Neural progenitor cell (in vitro differentiated cells): Measurements from ENCODE around the gene PSMD6. TPM values are rescaled to one million over a fixed set of nuclear protein-coding genes. Genes with fewer than 3 reads are reported as not detected.

Experiments used
- DNase-seq: peaks from one replicate; pipeline ENCODE4 v3.0.0-alpha.2; 2016; ENCODE audit warnings: low spot score
- H2AFZ ChIP-seq: fragments of 200-600 bp; sonication (generic); replicated peaks from 2 replicates; pipeline ENCODE4 v1.6.1; 2016; ENCODE audit warnings: antibody characterized with exemption
- H3F3A ChIP-seq: fragments of 200-600 bp; sonication (generic); 2 replicates; pipeline ENCODE4 v1.6.1; 2016; ENCODE audit warnings: antibody characterized with exemption, low read depth
- H3K27ac ChIP-seq: fragments of 200-600 bp; sonication (generic); 2 replicates; pipeline ENCODE4 v1.5.1; 2016; ENCODE audit warnings: mild to moderate bottlenecking
- H3K27me3 ChIP-seq: fragments of 200-600 bp; sonication (generic); 2 replicates; pipeline ENCODE4 v1.6.1; 2016; ENCODE audit warnings: mild to moderate bottlenecking, moderate library complexity
- H3K36me3 ChIP-seq: fragments of 200-600 bp; sonication (generic); 2 replicates; pipeline ENCODE4 v1.5.1; 2016
- H3K4me1 ChIP-seq: fragments of 200-600 bp; sonication (generic); 2 replicates; pipeline ENCODE4 v1.6.1; 2016; ENCODE audit warnings: mixed run types
- H3K4me2 ChIP-seq: fragments of 200-600 bp; sonication (generic); 2 replicates; pipeline ENCODE4 v1.6.1; 2016
- H3K4me3 ChIP-seq: fragments of 200-600 bp; sonication (generic); 2 replicates; pipeline ENCODE4 v1.5.1; 2016
- H3K79me2 ChIP-seq: fragments of 200-600 bp; sonication (generic); 2 replicates; pipeline ENCODE4 v1.6.1; 2016; ENCODE audit warnings: low read depth
- H3K9ac ChIP-seq: fragments of 200-600 bp; sonication (generic); 2 replicates; pipeline ENCODE4 v1.6.1; 2016
- H3K9me3 ChIP-seq: fragments of 200-600 bp; sonication (generic); 2 replicates; pipeline ENCODE4 v1.5.1; 2016; ENCODE audit warnings: low read depth
- H4K20me1 ChIP-seq: fragments of 200-600 bp; sonication (generic); 2 replicates; pipeline ENCODE4 v1.6.1; 2016; ENCODE audit warnings: low read depth
- H3K27ac Mint-ChIP-seq: 3 replicates; pipeline ENCODE4 v1.8.0; 2021; ENCODE audit warnings: mixed read lengths
- H3K27me3 Mint-ChIP-seq: 2 replicates; pipeline ENCODE4 v1.8.0; 2022; ENCODE audit warnings: low read depth, mild to moderate bottlenecking, inconsistent platforms, moderate library complexity, mixed read lengths; ENCODE audit not compliant: insufficient read depth
- H3K36me3 Mint-ChIP-seq: 3 replicates; pipeline ENCODE4 v1.8.0; 2021; ENCODE audit warnings: mixed read lengths
- H3K4me1 Mint-ChIP-seq: 3 replicates; pipeline ENCODE4 v1.8.0; 2021; ENCODE audit warnings: mixed read lengths
- H3K4me3 Mint-ChIP-seq: 3 replicates; pipeline ENCODE4 v1.8.0; 2021; ENCODE audit warnings: mild to moderate bottlenecking, moderate library complexity, mixed read lengths
- H3K9me3 Mint-ChIP-seq: 3 replicates; pipeline ENCODE4 v1.8.0; 2020; ENCODE audit warnings: mixed read lengths
- EZH2 ChIP-seq: fragments of 200-600 bp; sonication (generic); IDR thresholded peaks from 2 replicates; pipeline ENCODE4 v1.6.1; 2017; ENCODE audit warnings: antibody characterized with exemption, mild to moderate bottlenecking, moderate library complexity
- EZH2phosphoT487 ChIP-seq: fragments of 200-600 bp; sonication (generic); IDR thresholded peaks from 2 replicates; pipeline ENCODE4 v1.6.1; 2017; ENCODE audit warnings: antibody characterized with exemption
- total RNA-seq: library from RNA; depleted of rRNA; stranded (reverse); fragments of >200 nt; gene quantifications from 2 replicates; pipeline ENCODE4 v1.2.3, GENCODE V29; 2015; ENCODE audit warnings: low replicate concordance
- TF ChIP-seq, protein P1 (sequence below): fragments of 200-600 bp; sonication (generic); IDR thresholded peaks from 2 replicates; pipeline ENCODE4 v1.5.1; 2017; ENCODE audit warnings: antibody characterized with exemption, mild to moderate bottlenecking

Gene PSMD6
- total RNA-seq, 1 donor from 2014 or later, result 141 TPM

GRCh38 chr3:64054488-64054887, 31.2 kb upstream of the PSMD6 start:
- Histone ChIP-seq H3K9ac (no peak overlapping the region), H3K27me3 (no peaks in the 10 kb centered on the region), H3K36me3 (no peaks in the 10 kb centered on the region), H4K20me1 (no peaks in the 10 kb centered on the region), H3K4me1 (peaks cover 20% of the 10 kb centered on the region), H3K79me2 (no peaks in the 10 kb centered on the region), H3F3A (peaks cover 8% of the 10 kb centered on the region), H3K4me3 (no peak overlapping the region), H2AFZ (no peak overlapping the region), H3K27ac (no peak overlapping the region), H3K4me2 (no peak overlapping the region), H3K9me3 (no peaks in the 10 kb centered on the region)
- DNase-seq, result no peak
- peaks cover 4% of the 10 kb centered on the region for H3K27me3 Mint-ChIP-seq
- TF ChIP-seq EZH2 (no peak), EZH2phosphoT487 (no peak)
- TF ChIP-seq, protein P1, sequence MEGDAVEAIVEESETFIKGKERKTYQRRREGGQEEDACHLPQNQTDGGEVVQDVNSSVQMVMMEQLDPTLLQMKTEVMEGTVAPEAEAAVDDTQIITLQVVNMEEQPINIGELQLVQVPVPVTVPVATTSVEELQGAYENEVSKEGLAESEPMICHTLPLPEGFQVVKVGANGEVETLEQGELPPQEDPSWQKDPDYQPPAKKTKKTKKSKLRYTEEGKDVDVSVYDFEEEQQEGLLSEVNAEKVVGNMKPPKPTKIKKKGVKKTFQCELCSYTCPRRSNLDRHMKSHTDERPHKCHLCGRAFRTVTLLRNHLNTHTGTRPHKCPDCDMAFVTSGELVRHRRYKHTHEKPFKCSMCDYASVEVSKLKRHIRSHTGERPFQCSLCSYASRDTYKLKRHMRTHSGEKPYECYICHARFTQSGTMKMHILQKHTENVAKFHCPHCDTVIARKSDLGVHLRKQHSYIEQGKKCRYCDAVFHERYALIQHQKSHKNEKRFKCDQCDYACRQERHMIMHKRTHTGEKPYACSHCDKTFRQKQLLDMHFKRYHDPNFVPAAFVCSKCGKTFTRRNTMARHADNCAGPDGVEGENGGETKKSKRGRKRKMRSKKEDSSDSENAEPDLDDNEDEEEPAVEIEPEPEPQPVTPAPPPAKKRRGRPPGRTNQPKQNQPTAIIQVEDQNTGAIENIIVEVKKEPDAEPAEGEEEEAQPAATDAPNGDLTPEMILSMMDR, result no peak
- H3K9me3 Mint-ChIP-seq, result no peaks in the 10 kb centered on the region
- no peak overlapping the region for H3K4me3 Mint-ChIP-seq
- peaks cover 25% of the 10 kb centered on the region for H3K4me1 Mint-ChIP-seq
- no peak overlapping the region for H3K27ac Mint-ChIP-seq
- no peaks in the 10 kb centered on the region for H3K36me3 Mint-ChIP-seq

GRCh38 chr3:64053581-64053980, 30.3 kb upstream of the PSMD6 start:
- Mint-ChIP-seq H3K9me3 (no peaks in the 10 kb centered on the region), H3K27me3 (peaks cover 4% of the 10 kb centered on the region), H3K4me3 (no peak overlapping the region), H3K36me3 (no peaks in the 10 kb centered on the region), H3K4me1 (peaks cover 34% of the 10 kb centered on the region), H3K27ac (peak overlapping the region; percentile 51)
- Histone ChIP-seq H3K4me1 (peaks cover 29% of the 10 kb centered on the region), H3K4me2 (peak overlapping the region; percentile 24), H3K4me3 (no peak overlapping the region), H3K9ac (no peak overlapping the region), H4K20me1 (no peaks in the 10 kb centered on the region), H3K27ac (no peak overlapping the region), H3F3A (peaks cover 15% of the 10 kb centered on the region), H3K27me3 (no peaks in the 10 kb centered on the region), H3K9me3 (no peaks in the 10 kb centered on the region), H2AFZ (no peak overlapping the region), H3K36me3 (no peaks in the 10 kb centered on the region), H3K79me2 (no peaks in the 10 kb centered on the region)
- no peak for DNase-seq
- TF ChIP-seq, protein P1, result no peak
- TF ChIP-seq EZH2, result no peak
- TF ChIP-seq EZH2phosphoT487, result no peak

- no peak for DNase-seq
- no peak overlapping the region for H2AFZ ChIP-seq
- no peak overlapping the region for H3K9ac ChIP-seq
- H3F3A ChIP-seq, result peaks cover 15% of the 10 kb centered on the region
- H3K4me1 Mint-ChIP-seq, result peaks cover 39% of the 10 kb centered on the region
- no peaks in the 10 kb centered on the region for H4K20me1 ChIP-seq
- no peaks in the 10 kb centered on the region for H3K9me3 ChIP-seq
- H3K27me3 Mint-ChIP-seq, result peaks cover 4% of the 10 kb centered on the region
- H3K4me2 ChIP-seq, result peak overlapping the region; percentile 24
- H3K36me3 Mint-ChIP-seq, result no peaks in the 10 kb centered on the region
- TF ChIP-seq, protein P1, result no peak
- no peak for TF ChIP-seq EZH2phosphoT487
- TF ChIP-seq EZH2, result no peak
- no peaks in the 10 kb centered on the region for H3K79me2 ChIP-seq
- H3K4me1 ChIP-seq, result peaks cover 34% of the 10 kb centered on the region
- no peak overlapping the region for H3K4me3 Mint-ChIP-seq
- H3K9me3 Mint-ChIP-seq, result no peaks in the 10 kb centered on the region
- H3K4me3 ChIP-seq, result no peak overlapping the region
- no peaks in the 10 kb centered on the region for H3K27me3 ChIP-seq
- H3K27ac ChIP-seq, result no peak overlapping the region
- no peaks in the 10 kb centered on the region for H3K36me3 ChIP-seq
- H3K27ac Mint-ChIP-seq, result no peak overlapping the region
Observed at GRCh38 chr3:64053117-64053516, 29.8 kb upstream of the PSMD6 start.
